Vagina (tissue), 2 donors: ENCODE results near the gene CCDC158. TPM values are rescaled to one million over a fixed set of nuclear protein-coding genes. Genes with fewer than 3 reads are reported as not detected.

Experiments used
- DNase-seq, 2 donors: peaks; one replicate each; pipeline ENCODE4 v3.0.0-alpha.2; 2017; ENCODE audit errors: extremely low spot score in 2 of 2
- H3K27ac ChIP-seq: fragments of 200-600 bp; sonication (generic); one replicate; pipeline ENCODE4 v1.5.1; 2019
- H3K27me3 ChIP-seq: fragments of 200-600 bp; sonication (generic); one replicate; pipeline ENCODE4 v1.5.1; 2019
- H3K36me3 ChIP-seq, 2 donors: fragments of 200-600 bp; sonication (generic); one replicate each; pipeline ENCODE4 v1.5.1; 2017 to 2019
- H3K4me1 ChIP-seq: fragments of 200-600 bp; sonication (generic); one replicate; pipeline ENCODE4 v1.5.1; 2019
- H3K4me3 ChIP-seq, 2 donors: fragments of 200-600 bp; sonication (generic); 1 replicate in 1 of 2; 2 replicates in 1 of 2; pipeline ENCODE4 v1.5.1; 2016 to 2019
- H3K9me3 ChIP-seq: fragments of 200-600 bp; sonication (generic); one replicate; pipeline ENCODE4 v1.5.1; 2019
- POLR2A ChIP-seq, 2 donors: fragments of 450-650 bp; IDR thresholded peaks; one replicate each; pipeline ENCODE4 v1.6.1; 2017; ENCODE audit warnings: antibody characterized with exemption in 2 of 2, mild to moderate bottlenecking in 2 of 2, moderate library complexity in 2 of 2
- POLR2AphosphoS5 ChIP-seq, 2 donors: sonication (generic); formaldehyde crosslinking; IDR thresholded peaks; one replicate each; pipeline ENCODE4 v1.9.0; 2017; ENCODE audit warnings: antibody characterized with exemption in 2 of 2, mild to moderate bottlenecking in 2 of 2, low read depth in 1 of 2; ENCODE audit not compliant: insufficient read depth in 1 of 2
- intact Hi-C: fragments of 100-400 bp; cut with DNase I; formaldehyde crosslinking; loops from one replicate; pipeline ENCODE4 v1.15.1; 2023
- total RNA-seq: library from RNA; depleted of rRNA; stranded (reverse); fragments of >200 nt; gene quantifications from one replicate; pipeline ENCODE4 v1.2.3, GENCODE V29; 2016
- TF ChIP-seq, protein P1 (sequence below), 3 experiments: fragments of 450-650 bp in 2 of 3; fragments of 200-600 bp in 1 of 3; sonication (generic) in 1 of 3; IDR thresholded peaks; one replicate each; pipeline ENCODE4 v1.5.1; 2017 to 2019; ENCODE audit warnings: antibody characterized with exemption in 3 of 3, mild to moderate bottlenecking in 2 of 3, moderate library complexity in 2 of 3

Gene CCDC158
- total RNA-seq, 1 donor from 2014 or later: not detected

DNA sequence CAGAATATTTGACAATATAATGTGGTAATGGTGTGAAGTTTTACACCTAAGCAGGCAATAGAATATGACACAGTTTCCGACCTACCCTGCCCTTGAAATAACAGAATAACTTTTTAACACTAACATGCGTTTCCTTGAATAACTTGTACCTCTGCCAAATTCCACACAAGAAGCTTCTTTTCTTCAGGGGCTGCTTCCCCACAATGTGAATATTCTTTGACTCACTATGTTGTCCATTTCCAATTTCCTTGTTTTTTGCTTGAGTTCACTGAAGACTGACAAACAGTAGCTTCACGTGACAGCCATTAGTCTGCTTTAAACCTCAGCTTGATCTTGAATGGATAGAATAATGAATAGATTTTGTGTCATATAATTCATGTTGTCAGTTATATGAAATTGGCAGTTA, 28.4 kb upstream of the CCDC158 start:
- intact Hi-C loops: no loop called here
- TF ChIP-seq POLR2AphosphoS5 (IDR thresholded peaks at IDR 0.05; ENCODE audit: insufficient read depth in 1 of 2, low read depth in 1 of 2) (no peak), POLR2A (IDR thresholded peaks at IDR 0.05) (no peak)
- TF ChIP-seq, protein P1, sequence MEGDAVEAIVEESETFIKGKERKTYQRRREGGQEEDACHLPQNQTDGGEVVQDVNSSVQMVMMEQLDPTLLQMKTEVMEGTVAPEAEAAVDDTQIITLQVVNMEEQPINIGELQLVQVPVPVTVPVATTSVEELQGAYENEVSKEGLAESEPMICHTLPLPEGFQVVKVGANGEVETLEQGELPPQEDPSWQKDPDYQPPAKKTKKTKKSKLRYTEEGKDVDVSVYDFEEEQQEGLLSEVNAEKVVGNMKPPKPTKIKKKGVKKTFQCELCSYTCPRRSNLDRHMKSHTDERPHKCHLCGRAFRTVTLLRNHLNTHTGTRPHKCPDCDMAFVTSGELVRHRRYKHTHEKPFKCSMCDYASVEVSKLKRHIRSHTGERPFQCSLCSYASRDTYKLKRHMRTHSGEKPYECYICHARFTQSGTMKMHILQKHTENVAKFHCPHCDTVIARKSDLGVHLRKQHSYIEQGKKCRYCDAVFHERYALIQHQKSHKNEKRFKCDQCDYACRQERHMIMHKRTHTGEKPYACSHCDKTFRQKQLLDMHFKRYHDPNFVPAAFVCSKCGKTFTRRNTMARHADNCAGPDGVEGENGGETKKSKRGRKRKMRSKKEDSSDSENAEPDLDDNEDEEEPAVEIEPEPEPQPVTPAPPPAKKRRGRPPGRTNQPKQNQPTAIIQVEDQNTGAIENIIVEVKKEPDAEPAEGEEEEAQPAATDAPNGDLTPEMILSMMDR (IDR thresholded peaks at IDR 0.05): no peak
- no peak for DNase-seq
- no peaks in the 10 kb centered on the region for H3K4me1 ChIP-seq
- H3K27me3 ChIP-seq: no peaks in the 10 kb centered on the region
- no peaks in the 10 kb centered on the region for H3K9me3 ChIP-seq
- no peaks in the 10 kb centered on the region for H3K36me3 ChIP-seq
- H3K4me3 ChIP-seq: no peak overlapping the region
- H3K27ac ChIP-seq: no peak overlapping the region

DNA sequence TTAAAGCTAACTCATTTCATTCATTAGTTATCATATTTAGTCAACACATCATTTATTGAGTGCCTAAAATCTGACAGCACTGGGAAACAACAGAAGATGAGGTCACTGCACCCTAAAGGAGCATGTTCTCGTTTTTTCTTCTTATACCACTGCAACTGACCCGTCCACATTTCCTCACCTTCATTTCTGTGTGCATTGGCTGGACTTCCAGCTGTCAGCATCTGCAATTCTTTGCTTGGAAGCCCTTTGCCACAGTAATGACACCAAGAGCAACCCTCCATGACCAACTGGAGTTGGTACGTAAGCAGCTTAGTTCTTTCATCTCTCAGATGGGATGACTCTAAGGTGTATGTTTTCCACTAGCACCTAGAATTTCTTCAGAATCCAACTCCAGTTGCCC, 27.3 kb upstream of the CCDC158 start:
- no peak for DNase-seq
- H3K27ac ChIP-seq: no peak overlapping the region
- intact Hi-C loops: no loop called here

DNA sequence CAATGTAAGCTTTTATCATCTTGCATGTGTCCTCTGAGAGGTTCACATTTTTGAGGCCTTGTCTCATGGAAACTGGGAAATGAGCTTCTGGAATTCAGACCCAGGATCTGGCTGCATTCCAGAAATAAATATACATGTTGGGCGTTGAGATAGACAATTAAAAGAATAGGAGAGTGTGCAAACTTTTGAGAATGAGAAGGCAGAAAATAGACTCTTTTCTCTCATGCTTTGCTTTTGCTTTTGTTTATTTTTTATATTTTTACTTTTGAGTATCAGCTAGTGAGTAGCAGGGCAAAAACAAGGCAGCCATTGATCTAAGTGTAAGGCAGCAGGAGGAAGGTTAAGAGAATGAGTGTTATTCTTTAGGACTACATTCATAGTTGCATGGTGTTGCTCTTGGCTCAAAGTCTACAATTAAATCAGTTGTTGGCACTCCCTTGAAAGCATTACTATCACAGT, 26.5 kb upstream of the CCDC158 start:
- Histone ChIP-seq H3K36me3 (no peaks in the 10 kb centered on the region), H3K4me3 (no peak overlapping the region), H3K27ac (no peak overlapping the region), H3K27me3 (no peaks in the 10 kb centered on the region), H3K4me1 (no peaks in the 10 kb centered on the region), H3K9me3 (no peaks in the 10 kb centered on the region)
- no peak for DNase-seq
- intact Hi-C loops: no loop called here
- TF ChIP-seq, protein P1 (IDR thresholded peaks at IDR 0.05): no peak
- TF ChIP-seq POLR2A (IDR thresholded peaks at IDR 0.05) (no peak), POLR2AphosphoS5 (IDR thresholded peaks at IDR 0.05; ENCODE audit: insufficient read depth in 1 of 2, low read depth in 1 of 2) (no peak)

More for the DNA sequence above, 27.3 kb upstream of the CCDC158 start:
- Histone ChIP-seq H3K4me1 (no peaks in the 10 kb centered on the region), H3K27me3 (no peaks in the 10 kb centered on the region), H3K4me3 (no peak overlapping the region), H3K9me3 (no peaks in the 10 kb centered on the region), H3K36me3 (no peaks in the 10 kb centered on the region)
- TF ChIP-seq POLR2A (IDR thresholded peaks at IDR 0.05): no peak
- TF ChIP-seq POLR2AphosphoS5 (IDR thresholded peaks at IDR 0.05; ENCODE audit: insufficient read depth in 1 of 2, low read depth in 1 of 2): no peak
- TF ChIP-seq, protein P1 (IDR thresholded peaks at IDR 0.05): no peak

DNA sequence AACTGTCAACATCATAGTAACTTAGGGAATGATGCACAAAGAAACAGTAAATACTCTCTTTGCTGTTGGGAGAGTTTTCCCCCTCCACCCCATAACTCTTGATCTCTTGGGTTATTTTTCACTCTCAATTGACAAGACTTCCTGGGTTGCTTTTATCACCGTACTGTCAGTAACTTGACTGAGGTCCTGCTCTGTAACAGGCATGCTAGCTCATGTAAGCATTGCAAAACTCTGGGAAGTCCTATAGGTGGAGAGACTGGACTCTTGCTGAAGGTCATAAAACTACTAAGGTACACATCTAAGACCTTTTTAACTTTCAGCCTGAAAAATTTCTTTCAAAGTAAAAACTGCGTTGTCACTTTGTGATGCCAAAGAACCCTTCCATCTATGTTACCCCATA, 25.0 kb upstream of the CCDC158 start:
- TF ChIP-seq, protein P1 (IDR thresholded peaks at IDR 0.05): no peak
- TF ChIP-seq POLR2A (IDR thresholded peaks at IDR 0.05) (no peak), POLR2AphosphoS5 (IDR thresholded peaks at IDR 0.05; ENCODE audit: insufficient read depth in 1 of 2, low read depth in 1 of 2) (no peak)

DNA sequence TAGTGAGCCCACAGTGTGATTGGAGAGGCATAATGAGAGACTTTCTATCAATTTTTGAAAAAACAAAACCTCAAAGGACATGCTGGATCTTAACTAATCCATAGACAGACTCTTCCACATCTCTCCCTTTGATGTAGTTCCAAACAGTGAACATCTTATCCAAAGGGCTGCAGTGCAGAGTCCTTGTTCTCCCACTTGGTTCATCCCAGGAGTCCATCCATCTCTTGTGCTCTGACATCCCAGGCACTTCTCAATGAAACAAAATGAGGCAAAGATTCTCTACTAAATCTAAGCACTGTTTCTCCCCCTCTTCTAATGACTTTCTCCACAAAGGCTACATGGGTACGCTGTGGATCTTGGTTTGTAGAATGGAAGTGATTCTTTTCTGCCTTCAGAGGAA, 22.4 kb upstream of the CCDC158 start:
- Histone ChIP-seq H3K27ac (no peak overlapping the region), H3K27me3 (no peaks in the 10 kb centered on the region), H3K36me3 (no peaks in the 10 kb centered on the region), H3K4me3 (no peak overlapping the region), H3K4me1 (no peaks in the 10 kb centered on the region), H3K9me3 (no peaks in the 10 kb centered on the region)
- TF ChIP-seq POLR2AphosphoS5 (IDR thresholded peaks at IDR 0.05; ENCODE audit: insufficient read depth in 1 of 2, low read depth in 1 of 2): no peak
- no peak for TF ChIP-seq POLR2A (IDR thresholded peaks at IDR 0.05)
- TF ChIP-seq, protein P1 (IDR thresholded peaks at IDR 0.05): no peak
- intact Hi-C loops: no loop called here
- DNase-seq: no peak

More for the DNA sequence above, 25.0 kb upstream of the CCDC158 start:
- Histone ChIP-seq H3K4me3 (no peak overlapping the region), H3K36me3 (no peaks in the 10 kb centered on the region), H3K9me3 (no peaks in the 10 kb centered on the region), H3K27me3 (no peaks in the 10 kb centered on the region), H3K4me1 (no peaks in the 10 kb centered on the region), H3K27ac (no peak overlapping the region)
- DNase-seq: no peak
- intact Hi-C loops: no loop called here
